Astrocyte of the spinal cord (primary cell): ENCODE data around the gene PLEKHJ1.

Experiments used
- DNase-seq: peaks from one replicate; pipeline ENCODE4 v3.0.0; 2011; ENCODE audit warnings: low read depth, low spot score
- H3K4me3 ChIP-seq: 2 replicates; pipeline ENCODE4 v1.5.1; 2011; ENCODE audit warnings: low read depth, mild to moderate bottlenecking, low read length, moderate library complexity
- in situ Hi-C: cut with HindIII; loops from 2 replicates; pipeline ENCODE4 v1.10.0; 2017; ENCODE audit warnings: low sequenced_read_pairs
- TF ChIP-seq, protein P1 (sequence below): IDR thresholded peaks from 2 replicates; pipeline ENCODE4 v1.5.1; 2012; ENCODE audit warnings: low read depth, mild to moderate bottlenecking, low read length, inconsistent platforms

Gene PLEKHJ1

DNA sequence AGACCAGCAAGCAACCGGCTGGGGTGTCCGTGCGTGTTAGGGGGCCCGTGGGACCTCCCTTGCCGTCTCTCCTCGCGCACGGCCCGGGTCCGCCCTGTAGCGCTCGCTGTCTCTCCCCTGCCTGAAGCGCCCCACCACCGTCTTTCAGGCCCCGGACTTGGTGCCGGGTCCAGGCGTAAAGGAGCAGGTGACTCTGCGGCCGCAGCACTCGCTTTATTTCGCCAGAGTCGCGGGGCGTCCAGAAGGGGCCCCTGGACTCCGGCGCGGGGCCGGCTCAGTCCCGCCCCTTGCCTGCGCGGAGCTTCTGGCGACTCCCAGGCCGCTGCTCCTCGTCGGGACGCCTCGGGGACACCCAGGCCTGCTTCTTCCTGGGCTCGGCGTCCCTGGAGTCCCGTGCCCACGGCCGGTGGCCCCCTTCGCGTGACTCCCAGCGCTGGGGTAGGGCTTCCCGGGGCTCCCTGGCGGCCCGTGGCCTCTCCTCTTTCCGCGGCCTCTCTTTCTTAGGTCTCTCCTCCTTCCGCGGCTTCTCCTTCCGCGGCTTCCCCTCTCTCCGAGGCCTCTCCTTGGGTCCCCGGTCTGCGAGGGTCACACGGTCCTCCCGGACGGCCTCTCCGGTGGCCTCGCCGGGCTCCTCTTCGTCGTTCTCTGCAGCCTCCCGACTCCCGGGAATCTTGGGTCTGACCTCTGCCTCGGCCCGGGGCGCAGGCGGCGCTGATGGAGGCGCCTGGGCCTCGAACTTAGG is 16.1 kb upstream of the PLEKHJ1 start:
- no peak for DNase-seq
- H3K4me3 ChIP-seq = no peak overlapping the region
- TF ChIP-seq, protein P1, sequence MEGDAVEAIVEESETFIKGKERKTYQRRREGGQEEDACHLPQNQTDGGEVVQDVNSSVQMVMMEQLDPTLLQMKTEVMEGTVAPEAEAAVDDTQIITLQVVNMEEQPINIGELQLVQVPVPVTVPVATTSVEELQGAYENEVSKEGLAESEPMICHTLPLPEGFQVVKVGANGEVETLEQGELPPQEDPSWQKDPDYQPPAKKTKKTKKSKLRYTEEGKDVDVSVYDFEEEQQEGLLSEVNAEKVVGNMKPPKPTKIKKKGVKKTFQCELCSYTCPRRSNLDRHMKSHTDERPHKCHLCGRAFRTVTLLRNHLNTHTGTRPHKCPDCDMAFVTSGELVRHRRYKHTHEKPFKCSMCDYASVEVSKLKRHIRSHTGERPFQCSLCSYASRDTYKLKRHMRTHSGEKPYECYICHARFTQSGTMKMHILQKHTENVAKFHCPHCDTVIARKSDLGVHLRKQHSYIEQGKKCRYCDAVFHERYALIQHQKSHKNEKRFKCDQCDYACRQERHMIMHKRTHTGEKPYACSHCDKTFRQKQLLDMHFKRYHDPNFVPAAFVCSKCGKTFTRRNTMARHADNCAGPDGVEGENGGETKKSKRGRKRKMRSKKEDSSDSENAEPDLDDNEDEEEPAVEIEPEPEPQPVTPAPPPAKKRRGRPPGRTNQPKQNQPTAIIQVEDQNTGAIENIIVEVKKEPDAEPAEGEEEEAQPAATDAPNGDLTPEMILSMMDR = no peak
- in situ Hi-C loops = no loop called here

DNA sequence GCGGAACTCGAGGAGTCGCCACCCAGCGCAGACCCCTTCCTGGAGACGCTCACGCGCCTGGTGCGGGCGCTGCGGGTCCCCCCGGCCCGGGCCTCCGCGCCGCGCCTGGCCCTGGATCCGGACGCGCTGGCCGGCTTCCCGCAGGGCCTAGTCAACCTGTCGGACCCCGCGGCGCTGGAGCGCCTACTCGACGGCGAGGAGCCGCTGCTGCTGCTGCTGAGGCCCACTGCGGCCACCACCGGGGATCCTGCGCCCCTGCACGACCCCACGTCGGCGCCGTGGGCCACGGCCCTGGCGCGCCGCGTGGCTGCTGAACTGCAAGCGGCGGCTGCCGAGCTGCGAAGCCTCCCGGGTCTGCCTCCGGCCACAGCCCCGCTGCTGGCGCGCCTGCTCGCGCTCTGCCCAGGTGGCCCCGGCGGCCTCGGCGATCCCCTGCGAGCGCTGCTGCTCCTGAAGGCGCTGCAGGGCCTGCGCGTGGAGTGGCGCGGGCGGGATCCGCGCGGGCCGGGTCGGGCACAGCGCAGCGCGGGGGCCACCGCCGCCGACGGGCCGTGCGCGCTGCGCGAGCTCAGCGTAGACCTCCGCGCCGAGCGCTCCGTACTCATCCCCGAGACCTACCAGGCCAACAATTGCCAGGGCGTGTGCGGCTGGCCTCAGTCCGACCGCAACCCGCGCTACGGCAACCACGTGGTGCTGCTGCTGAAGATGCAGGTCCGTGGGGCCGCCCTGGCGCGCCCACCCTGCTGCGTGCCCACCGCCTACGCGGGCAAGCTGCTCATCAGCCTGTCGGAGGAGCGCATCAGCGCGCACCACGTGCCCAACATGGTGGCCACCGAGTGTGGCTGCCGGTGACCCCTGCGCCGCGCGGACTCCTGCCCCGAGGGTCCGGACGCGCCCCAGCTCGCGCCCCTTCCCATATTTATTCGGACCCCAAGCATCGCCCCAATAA is 15.3 kb upstream of the PLEKHJ1 start:
- no peak overlapping the region for H3K4me3 ChIP-seq
- in situ Hi-C loops = no loop called here
- no peak for DNase-seq
- TF ChIP-seq, protein P1 = no peak

DNA sequence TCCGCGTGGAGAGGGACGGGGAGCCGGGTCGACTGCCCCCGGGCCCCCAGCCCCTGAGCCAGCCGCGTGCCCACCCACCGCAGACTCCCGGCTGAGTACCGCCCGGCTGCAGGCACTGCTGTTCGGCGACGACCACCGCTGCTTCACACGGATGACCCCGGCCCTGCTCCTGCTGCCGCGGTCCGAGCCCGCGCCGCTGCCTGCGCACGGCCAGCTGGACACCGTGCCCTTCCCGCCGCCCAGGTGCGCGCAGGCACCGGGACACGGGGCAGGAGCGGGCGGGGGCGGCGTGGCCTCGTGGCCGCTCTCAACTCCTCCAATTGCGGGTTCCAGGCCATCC is 14.6 kb upstream of the PLEKHJ1 start:
- in situ Hi-C loops = no loop called here
- no peak for DNase-seq
- TF ChIP-seq, protein P1 = no peak
- no peak overlapping the region for H3K4me3 ChIP-seq

DNA sequence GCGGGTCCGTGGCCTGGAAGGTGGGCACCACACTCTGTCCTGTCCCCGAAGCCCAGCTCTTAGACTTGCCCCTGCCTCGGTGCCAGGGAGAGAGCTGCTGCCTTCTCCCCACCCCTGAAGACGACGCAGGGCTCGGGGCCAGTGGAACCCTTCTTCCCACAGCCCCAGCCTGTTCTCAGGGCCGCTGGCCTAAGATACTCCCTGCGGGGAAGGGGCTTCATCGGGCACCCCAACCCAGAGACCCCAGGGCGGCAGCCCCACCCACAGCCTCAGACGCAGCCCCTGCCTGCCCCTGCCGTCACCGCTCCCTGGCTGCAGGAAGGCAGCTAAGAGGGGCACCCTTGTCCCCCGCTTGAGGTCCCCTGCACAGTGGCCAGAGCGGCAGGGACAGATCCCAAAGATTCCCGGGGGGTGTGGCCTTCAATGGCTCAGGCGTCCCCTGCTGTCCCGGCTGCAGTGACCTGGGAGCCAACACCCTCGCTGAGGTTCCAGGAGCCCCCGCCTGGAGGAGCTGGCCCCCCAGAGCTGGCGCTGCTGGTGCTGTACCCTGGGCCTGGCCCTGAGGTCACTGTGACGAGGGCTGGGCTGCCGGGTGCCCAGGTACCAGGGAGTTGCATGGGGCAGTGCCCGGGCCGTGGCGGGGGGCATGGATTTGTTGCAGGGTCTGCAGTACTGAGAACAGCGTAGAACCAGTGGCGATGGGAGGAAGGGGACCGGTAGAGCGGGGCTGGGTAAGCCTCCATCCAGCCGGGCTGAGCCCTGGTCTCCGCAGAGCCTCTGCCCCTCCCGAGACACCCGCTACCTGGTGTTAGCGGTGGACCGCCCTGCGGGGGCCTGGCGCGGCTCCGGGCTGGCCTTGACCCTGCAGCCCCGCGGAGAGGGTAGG is 14.0 kb upstream of the PLEKHJ1 start:
- TF ChIP-seq, protein P1 = no peak
- H3K4me3 ChIP-seq = no peak overlapping the region
- in situ Hi-C loops = no loop called here
- no peak for DNase-seq

DNA sequence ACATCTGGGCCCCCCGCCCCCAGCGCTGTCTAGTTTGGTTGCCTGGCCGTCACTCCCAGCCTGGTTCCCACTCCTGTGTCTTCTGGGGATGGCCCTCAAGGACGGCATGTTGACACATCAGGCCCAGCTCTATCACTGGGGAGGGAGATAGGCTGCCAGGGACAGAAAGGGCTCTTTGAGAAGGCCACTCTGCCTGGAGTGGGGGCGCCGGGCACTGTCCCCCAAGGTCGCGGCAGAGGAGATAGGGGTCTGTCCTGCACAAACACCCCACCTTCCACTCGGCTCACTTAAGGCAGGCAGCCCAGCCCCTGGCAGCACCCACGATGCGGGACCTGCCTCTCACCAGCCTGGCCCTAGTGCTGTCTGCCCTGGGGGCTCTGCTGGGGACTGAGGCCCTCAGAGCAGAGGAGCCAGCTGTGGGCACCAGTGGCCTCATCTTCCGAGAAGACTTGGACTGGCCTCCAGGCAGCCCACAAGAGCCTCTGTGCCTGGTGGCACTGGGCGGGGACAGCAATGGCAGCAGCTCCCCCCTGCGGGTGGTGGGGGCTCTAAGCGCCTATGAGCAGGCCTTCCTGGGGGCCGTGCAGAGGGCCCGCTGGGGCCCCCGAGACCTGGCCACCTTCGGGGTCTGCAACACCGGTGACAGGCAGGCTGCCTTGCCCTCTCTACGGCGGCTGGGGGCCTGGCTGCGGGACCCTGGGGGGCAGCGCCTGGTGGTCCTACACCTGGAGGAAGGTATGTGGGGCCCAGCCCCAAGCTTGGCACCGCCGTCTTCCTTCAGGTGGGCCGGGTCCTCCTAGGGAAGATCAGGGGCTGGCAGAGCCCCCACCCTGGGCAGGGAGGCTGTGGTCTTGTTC is 13.1 kb upstream of the PLEKHJ1 start, which contains the start of gene AMH:
TSS of gene AMH (plus strand) at position 314 of the 857 bp plus-strand sequence. CDS start at position 324, 10 bp downstream.
- no peak within 1 kb of the TSS for H3K4me3 ChIP-seq
- TF ChIP-seq, protein P1 = no peak
- DNase-seq = no peak
- in situ Hi-C loops = no loop called here
